Neural progenitor cell (in vitro differentiated cells): ENCODE results near the gene ANXA11. TPM values are rescaled to one million over a fixed set of nuclear protein-coding genes. Genes with fewer than 3 reads are reported as not detected.
A peak's percentile ranks its signal among the peaks of the same experiment; 100 is the strongest.

Experiments used
- DNase-seq: peaks from one replicate; pipeline ENCODE4 v3.0.0-alpha.2; 2016; ENCODE audit warnings: low spot score
- H2AFZ ChIP-seq: fragments of 200-600 bp; sonication (generic); replicated peaks from 2 replicates; pipeline ENCODE4 v1.6.1; 2016; ENCODE audit warnings: antibody characterized with exemption
- H3F3A ChIP-seq: fragments of 200-600 bp; sonication (generic); 2 replicates; pipeline ENCODE4 v1.6.1; 2016; ENCODE audit warnings: antibody characterized with exemption, low read depth
- H3K27ac ChIP-seq: fragments of 200-600 bp; sonication (generic); 2 replicates; pipeline ENCODE4 v1.5.1; 2016; ENCODE audit warnings: mild to moderate bottlenecking
- H3K27me3 ChIP-seq: fragments of 200-600 bp; sonication (generic); 2 replicates; pipeline ENCODE4 v1.6.1; 2016; ENCODE audit warnings: mild to moderate bottlenecking, moderate library complexity
- H3K36me3 ChIP-seq: fragments of 200-600 bp; sonication (generic); 2 replicates; pipeline ENCODE4 v1.5.1; 2016
- H3K4me1 ChIP-seq: fragments of 200-600 bp; sonication (generic); 2 replicates; pipeline ENCODE4 v1.6.1; 2016; ENCODE audit warnings: mixed run types
- H3K4me2 ChIP-seq: fragments of 200-600 bp; sonication (generic); 2 replicates; pipeline ENCODE4 v1.6.1; 2016
- H3K4me3 ChIP-seq: fragments of 200-600 bp; sonication (generic); 2 replicates; pipeline ENCODE4 v1.5.1; 2016
- H3K79me2 ChIP-seq: fragments of 200-600 bp; sonication (generic); 2 replicates; pipeline ENCODE4 v1.6.1; 2016; ENCODE audit warnings: low read depth
- H3K9ac ChIP-seq: fragments of 200-600 bp; sonication (generic); 2 replicates; pipeline ENCODE4 v1.6.1; 2016
- H3K9me3 ChIP-seq: fragments of 200-600 bp; sonication (generic); 2 replicates; pipeline ENCODE4 v1.5.1; 2016; ENCODE audit warnings: low read depth
- H4K20me1 ChIP-seq: fragments of 200-600 bp; sonication (generic); 2 replicates; pipeline ENCODE4 v1.6.1; 2016; ENCODE audit warnings: low read depth
- H3K27ac Mint-ChIP-seq: 3 replicates; pipeline ENCODE4 v1.8.0; 2021; ENCODE audit warnings: mixed read lengths
- H3K27me3 Mint-ChIP-seq: 2 replicates; pipeline ENCODE4 v1.8.0; 2022; ENCODE audit warnings: low read depth, mild to moderate bottlenecking, inconsistent platforms, moderate library complexity, mixed read lengths; ENCODE audit not compliant: insufficient read depth
- H3K36me3 Mint-ChIP-seq: 3 replicates; pipeline ENCODE4 v1.8.0; 2021; ENCODE audit warnings: mixed read lengths
- H3K4me1 Mint-ChIP-seq: 3 replicates; pipeline ENCODE4 v1.8.0; 2021; ENCODE audit warnings: mixed read lengths
- H3K4me3 Mint-ChIP-seq: 3 replicates; pipeline ENCODE4 v1.8.0; 2021; ENCODE audit warnings: mild to moderate bottlenecking, moderate library complexity, mixed read lengths
- H3K9me3 Mint-ChIP-seq: 3 replicates; pipeline ENCODE4 v1.8.0; 2020; ENCODE audit warnings: mixed read lengths
- EZH2 ChIP-seq: fragments of 200-600 bp; sonication (generic); IDR thresholded peaks from 2 replicates; pipeline ENCODE4 v1.6.1; 2017; ENCODE audit warnings: antibody characterized with exemption, mild to moderate bottlenecking, moderate library complexity
- EZH2phosphoT487 ChIP-seq: fragments of 200-600 bp; sonication (generic); IDR thresholded peaks from 2 replicates; pipeline ENCODE4 v1.6.1; 2017; ENCODE audit warnings: antibody characterized with exemption
- total RNA-seq: library from RNA; depleted of rRNA; stranded (reverse); fragments of >200 nt; gene quantifications from 2 replicates; pipeline ENCODE4 v1.2.3, GENCODE V29; 2015; ENCODE audit warnings: low replicate concordance
- TF ChIP-seq, protein P1 (sequence below): fragments of 200-600 bp; sonication (generic); IDR thresholded peaks from 2 replicates; pipeline ENCODE4 v1.5.1; 2017; ENCODE audit warnings: antibody characterized with exemption, mild to moderate bottlenecking

The ANXA11 gene
- total RNA-seq, 1 donor from 2014 or later, result 2.7 TPM

DNA sequence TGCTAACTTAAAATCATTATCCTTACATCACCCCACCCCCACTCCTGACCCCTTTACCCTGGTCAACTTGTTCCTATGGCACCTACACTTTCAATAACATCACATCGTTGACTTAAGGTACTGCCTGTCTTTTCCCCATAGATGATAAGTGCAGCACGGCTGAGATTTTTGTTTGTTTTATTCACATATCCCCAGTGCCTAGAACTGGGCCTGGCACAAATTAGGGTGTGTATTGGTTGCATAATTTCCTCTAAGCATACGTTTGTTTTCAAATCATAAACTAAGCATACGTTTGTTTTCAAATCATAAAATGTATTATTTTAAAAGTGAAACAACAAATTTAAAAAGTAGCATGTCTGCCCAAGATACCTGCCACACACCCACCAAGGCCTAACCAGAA lies 35.3 kb downstream of the ANXA11 start:
- peaks cover 11% of the 10 kb centered on the region for H3K27me3 Mint-ChIP-seq
- peaks cover 8% of the 10 kb centered on the region for H3K4me1 Mint-ChIP-seq
- TF ChIP-seq EZH2 (no peak), EZH2phosphoT487 (no peak)
- TF ChIP-seq, protein P1, sequence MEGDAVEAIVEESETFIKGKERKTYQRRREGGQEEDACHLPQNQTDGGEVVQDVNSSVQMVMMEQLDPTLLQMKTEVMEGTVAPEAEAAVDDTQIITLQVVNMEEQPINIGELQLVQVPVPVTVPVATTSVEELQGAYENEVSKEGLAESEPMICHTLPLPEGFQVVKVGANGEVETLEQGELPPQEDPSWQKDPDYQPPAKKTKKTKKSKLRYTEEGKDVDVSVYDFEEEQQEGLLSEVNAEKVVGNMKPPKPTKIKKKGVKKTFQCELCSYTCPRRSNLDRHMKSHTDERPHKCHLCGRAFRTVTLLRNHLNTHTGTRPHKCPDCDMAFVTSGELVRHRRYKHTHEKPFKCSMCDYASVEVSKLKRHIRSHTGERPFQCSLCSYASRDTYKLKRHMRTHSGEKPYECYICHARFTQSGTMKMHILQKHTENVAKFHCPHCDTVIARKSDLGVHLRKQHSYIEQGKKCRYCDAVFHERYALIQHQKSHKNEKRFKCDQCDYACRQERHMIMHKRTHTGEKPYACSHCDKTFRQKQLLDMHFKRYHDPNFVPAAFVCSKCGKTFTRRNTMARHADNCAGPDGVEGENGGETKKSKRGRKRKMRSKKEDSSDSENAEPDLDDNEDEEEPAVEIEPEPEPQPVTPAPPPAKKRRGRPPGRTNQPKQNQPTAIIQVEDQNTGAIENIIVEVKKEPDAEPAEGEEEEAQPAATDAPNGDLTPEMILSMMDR, result no peak
- H4K20me1 ChIP-seq, result no peaks in the 10 kb centered on the region
- H3K9me3 ChIP-seq, result no peaks in the 10 kb centered on the region
- DNase-seq, result no peak
- no peak overlapping the region for H3K27ac ChIP-seq
- no peaks in the 10 kb centered on the region for H3K79me2 ChIP-seq
- H3K9me3 Mint-ChIP-seq, result no peaks in the 10 kb centered on the region
- no peaks in the 10 kb centered on the region for H3K27me3 ChIP-seq
- H3K4me3 ChIP-seq, result no peak overlapping the region
- H3K4me1 ChIP-seq, result peaks cover 9% of the 10 kb centered on the region
- peaks cover 3% of the 10 kb centered on the region for H3K36me3 Mint-ChIP-seq
- H3K36me3 ChIP-seq, result no peaks in the 10 kb centered on the region
- no peak overlapping the region for H3K4me3 Mint-ChIP-seq
- H3F3A ChIP-seq, result no peaks in the 10 kb centered on the region
- H2AFZ ChIP-seq, result no peak overlapping the region
- no peak overlapping the region for H3K27ac Mint-ChIP-seq
- H3K9ac ChIP-seq, result no peak overlapping the region
- no peak overlapping the region for H3K4me2 ChIP-seq

- Histone ChIP-seq H3K4me1 (peaks cover 14% of the 10 kb centered on the region), H3K4me3 (no peak overlapping the region), H3K79me2 (no peaks in the 10 kb centered on the region), H3F3A (no peaks in the 10 kb centered on the region), H3K27ac (no peak overlapping the region), H3K27me3 (no peaks in the 10 kb centered on the region), H3K4me2 (no peak overlapping the region), H4K20me1 (peaks cover 7% of the 10 kb centered on the region), H2AFZ (no peak overlapping the region), H3K36me3 (no peaks in the 10 kb centered on the region), H3K9ac (no peak overlapping the region), H3K9me3 (no peaks in the 10 kb centered on the region)
- no peak overlapping the region for H3K27ac Mint-ChIP-seq
- TF ChIP-seq, protein P1, result peak; percentile 38
- no peak for TF ChIP-seq EZH2
- peaks cover 13% of the 10 kb centered on the region for H3K4me1 Mint-ChIP-seq
- no peaks in the 10 kb centered on the region for H3K9me3 Mint-ChIP-seq
- H3K27me3 Mint-ChIP-seq, result peaks cover 11% of the 10 kb centered on the region
- peaks cover 3% of the 10 kb centered on the region for H3K36me3 Mint-ChIP-seq
- peak; percentile 29 for DNase-seq
- H3K4me3 Mint-ChIP-seq, result no peak overlapping the region
Observed at GRCh38 chr10:80168679-80169380, 36.5 kb downstream of the ANXA11 start.

DNA sequence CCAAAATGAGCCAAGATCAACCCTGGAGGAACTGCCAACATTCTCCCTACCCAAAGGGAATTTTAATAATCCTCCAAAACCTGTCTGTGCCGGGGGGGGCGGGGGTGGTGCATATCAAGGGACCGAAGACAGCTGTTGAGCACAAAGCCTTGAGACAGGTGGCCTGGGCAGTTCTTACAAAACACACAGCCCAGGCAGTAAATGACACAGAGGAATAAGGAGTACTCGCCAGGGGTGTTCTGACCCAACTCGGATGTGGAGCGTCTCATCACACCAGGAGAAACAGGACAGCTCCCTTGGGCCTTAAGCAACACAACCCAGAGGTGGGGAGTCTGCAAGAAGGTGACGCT lies 37.2 kb downstream of the ANXA11 start:
- Mint-ChIP-seq H3K27me3 (peaks cover 11% of the 10 kb centered on the region), H3K4me1 (peaks cover 17% of the 10 kb centered on the region), H3K4me3 (no peak overlapping the region), H3K9me3 (no peaks in the 10 kb centered on the region), H3K27ac (no peak overlapping the region), H3K36me3 (peaks cover 3% of the 10 kb centered on the region)
- no peak for DNase-seq
- Histone ChIP-seq H3K4me2 (no peak overlapping the region), H3K9me3 (no peaks in the 10 kb centered on the region), H3K4me3 (no peak overlapping the region), H3K9ac (no peak overlapping the region), H3F3A (no peaks in the 10 kb centered on the region), H3K79me2 (no peaks in the 10 kb centered on the region), H3K36me3 (no peaks in the 10 kb centered on the region), H3K27ac (no peak overlapping the region), H2AFZ (no peak overlapping the region), H3K4me1 (peaks cover 18% of the 10 kb centered on the region), H4K20me1 (peaks cover 7% of the 10 kb centered on the region), H3K27me3 (no peaks in the 10 kb centered on the region)
- TF ChIP-seq EZH2phosphoT487 (no peak), EZH2 (no peak)
- TF ChIP-seq, protein P1, result no peak
